ENCODE data around the gene CD101.

- TF ChIP-seq CTCF (conservative IDR thresholded peaks at IDR 0.05 in 1 of 2, IDR thresholded peaks at IDR 0.05 in 1 of 2; ENCODE audit: extremely low read depth in 1 of 2, insufficient read depth in 1 of 2, low read depth in 1 of 2, low read length in 2 of 2): no peak
- no peak for TF ChIP-seq EZH2 (IDR thresholded peaks at IDR 0.05; ENCODE audit: borderline replicate concordance, low read length)
Measured at GRCh38 chr1:116994411-116994810, 7.1 kb upstream of the CD101 start.
